Measurements from ENCODE around the gene LACTB. TPM values are rescaled to one million over a fixed set of nuclear protein-coding genes. Genes with fewer than 3 reads are reported as not detected.
A peak's percentile ranks its signal among the peaks of the same experiment; 100 is the strongest.
"Not testable (repeated sequence)": the region's sequence is repeated elsewhere in the genome, so short reads cannot be mapped to it uniquely, and the experiment has no call there.

Gene LACTB
- total RNA-seq, 1 experiment from 2014 or later: 41.1 TPM

GRCh38 chr15:63090472-63090871 lies 31.2 kb upstream of the LACTB start:
- DNase-seq (ENCODE audit: low read depth): no peak

- no peak for DNase-seq (ENCODE audit: low read depth)
These were observed 30.8 kb upstream of the LACTB start for GRCh38 chr15:63090887-63091286.

GRCh38 chr15:63091679-63092446 lies 29.8 kb upstream of the LACTB start:
- DNase-seq (ENCODE audit: low read depth): no peak

GRCh38 chr15:63093486-63094205 lies 28.0 kb upstream of the LACTB start:
- peak; percentile 75 for DNase-seq (ENCODE audit: low read depth)

GRCh38 chr15:63094495-63094931 lies 27.1 kb upstream of the LACTB start:
- DNase-seq (ENCODE audit: low read depth): peak; percentile 71

- no peak for DNase-seq (ENCODE audit: low read depth)
These were observed 25.5 kb upstream of the LACTB start for GRCh38 chr15:63096178-63096577.

- not testable (repeated sequence) for DNase-seq (ENCODE audit: low read depth)
These were observed 22.8 kb upstream of the LACTB start for GRCh38 chr15:63098901-63099300.

GRCh38 chr15:63099581-63099980 lies 22.1 kb upstream of the LACTB start:
- DNase-seq (ENCODE audit: low read depth): not testable (repeated sequence)

GRCh38 chr15:63103416-63103815 lies 18.2 kb upstream of the LACTB start:
- no peak for DNase-seq (ENCODE audit: low read depth)

GRCh38 chr15:63104727-63105126 lies 16.9 kb upstream of the LACTB start:
- no peak for DNase-seq (ENCODE audit: low read depth)

GRCh38 chr15:63105354-63105753 lies 16.3 kb upstream of the LACTB start:
- not testable (repeated sequence) for DNase-seq (ENCODE audit: low read depth)

- peak; percentile 100 for DNase-seq (ENCODE audit: low read depth)
These were observed 13.6 kb upstream of the LACTB start for GRCh38 chr15:63107895-63108546.

- no peak for DNase-seq (ENCODE audit: low read depth)
These were observed 12.2 kb upstream of the LACTB start for GRCh38 chr15:63109498-63109897.

- peak; percentile 61 for DNase-seq (ENCODE audit: low read depth)
These were observed 11.7 kb upstream of the LACTB start for GRCh38 chr15:63109920-63110319.

GRCh38 chr15:63110428-63111026 lies 11.1 kb upstream of the LACTB start:
- peak; percentile 73 for DNase-seq (ENCODE audit: low read depth)

GRCh38 chr15:63111481-63111880 lies 10.2 kb upstream of the LACTB start:
- DNase-seq (ENCODE audit: low read depth): no peak

GRCh38 chr15:63112871-63113270 lies 8.8 kb upstream of the LACTB start:
- no peak for DNase-seq (ENCODE audit: low read depth)

- peak; percentile 33 for DNase-seq (ENCODE audit: low read depth)
These were observed 7.2 kb upstream of the LACTB start for GRCh38 chr15:63114465-63114864.

- DNase-seq (ENCODE audit: low read depth): no peak
These were observed 2.8 kb upstream of the LACTB start for GRCh38 chr15:63118854-63119253.

GRCh38 chr15:63122002-63122875 lies 578 bp downstream of the LACTB start:
- DNase-seq (ENCODE audit: low read depth): peak; percentile 81

GRCh38 chr15:63124506-63124905 lies 2.8 kb downstream of the LACTB start:
- no peak for DNase-seq (ENCODE audit: low read depth)
